ENCODE data around the gene ACTR10. TPM values are rescaled to one million over a fixed set of nuclear protein-coding genes. Genes with fewer than 3 reads are reported as not detected.
A peak's percentile ranks its signal among the peaks of the same experiment; 100 is the strongest.

ACTR10 gene
- total and polyA plus RNA-seq, 2 donors = 73.1 to 145 TPM

DNA sequence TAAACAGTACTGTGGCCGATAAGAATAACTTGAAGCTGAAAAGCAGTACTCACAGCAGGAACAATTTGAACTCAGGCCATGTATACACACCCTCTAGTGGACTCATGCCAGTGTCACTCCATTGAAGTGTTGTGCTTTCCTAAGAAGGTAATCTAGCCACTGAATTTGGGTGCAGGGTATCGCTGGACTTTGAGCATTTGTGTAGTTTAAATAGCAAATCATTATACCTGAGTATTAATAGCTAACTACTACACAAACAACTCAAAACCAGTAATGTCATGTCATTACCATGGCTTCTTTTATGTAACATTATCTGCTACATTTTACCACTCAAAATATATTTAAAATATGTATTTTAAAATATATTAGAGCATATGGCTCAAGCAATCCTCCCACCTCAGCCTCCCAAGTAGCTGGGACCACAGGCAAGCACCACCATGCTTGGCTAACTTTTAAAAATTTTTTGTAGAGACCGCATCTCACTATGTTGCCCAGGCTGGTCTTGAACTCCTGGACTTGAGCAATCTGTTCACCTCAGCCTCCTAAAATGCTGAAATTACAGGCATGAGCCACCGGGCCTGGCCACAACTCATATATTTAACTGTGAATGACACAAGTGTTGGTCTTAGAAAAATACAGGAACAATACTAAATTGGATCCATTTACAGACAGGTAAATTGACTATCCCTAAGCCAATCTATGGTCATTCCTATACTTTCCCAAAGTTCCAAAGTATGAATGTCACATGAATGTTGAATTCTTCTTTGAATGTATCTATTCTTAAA lies 72.8 kb downstream of the ACTR10 start:
- peaks cover 0 to 4% of the 10 kb centered on the region in 2 donors for H3K4me1 ChIP-seq (ENCODE audit: control insufficient read depth in 2 of 2, insufficient read depth in 2 of 2, low read length in 2 of 2)

DNA sequence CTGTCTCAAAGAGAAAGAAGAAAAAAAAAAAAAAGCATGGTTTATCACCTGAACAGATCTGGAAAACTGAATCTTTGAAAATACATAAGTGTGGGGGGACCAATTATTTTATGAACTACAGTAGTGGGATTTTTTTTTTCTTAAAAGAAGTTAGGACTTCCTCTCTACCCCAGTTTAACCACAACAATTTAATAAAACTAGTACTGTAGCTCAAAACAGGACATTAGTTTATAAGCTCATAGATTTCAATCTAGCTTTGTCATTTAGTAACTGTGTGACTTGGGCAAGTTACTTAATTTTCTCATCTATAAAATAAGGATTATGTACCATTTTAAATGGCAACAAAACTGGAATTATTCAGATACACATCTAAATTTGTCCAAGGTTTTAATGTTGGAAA lies 74.9 kb downstream of the ACTR10 start:
- Histone ChIP-seq H3K36me3 (ENCODE audit: control insufficient read depth in 2 of 2, insufficient read depth in 2 of 2, low read length in 1 of 2) (peaks cover 27 to 54% of the 10 kb centered on the region in 2 donors), H3K9me3 (ENCODE audit: control insufficient read depth in 2 of 2, insufficient read depth in 1 of 2, low read length in 1 of 2) (no peaks in the 10 kb centered on the region), H3K4me3 (ENCODE audit: low read length in 2 of 2) (no peak overlapping the region), H3K27me3 (ENCODE audit: control insufficient read depth in 2 of 2, insufficient read depth in 1 of 2, low read length in 1 of 2) (no peaks in the 10 kb centered on the region), H3K27ac (ENCODE audit: low read depth in 1 of 2, low read length in 1 of 2) (no peak overlapping the region), H3K4me1 (ENCODE audit: control insufficient read depth in 2 of 2, insufficient read depth in 2 of 2, low read length in 2 of 2) (peaks cover 0 to 4% of the 10 kb centered on the region in 2 donors)
- DNase-seq (ENCODE audit: low read depth in 6 of 9, low spot score in 9 of 9) = no peak

More for the DNA sequence above, 72.8 kb downstream of the ACTR10 start:
- H3K9me3 ChIP-seq (ENCODE audit: control insufficient read depth in 2 of 2, insufficient read depth in 1 of 2, low read length in 1 of 2) = no peaks in the 10 kb centered on the region
- no peaks in the 10 kb centered on the region for H3K27me3 ChIP-seq (ENCODE audit: control insufficient read depth in 2 of 2, insufficient read depth in 1 of 2, low read length in 1 of 2)
- H3K27ac ChIP-seq (ENCODE audit: low read depth in 1 of 2, low read length in 1 of 2) = no peak overlapping the region
- no peak overlapping the region for H3K4me3 ChIP-seq (ENCODE audit: low read length in 2 of 2)
- peaks cover 28 to 58% of the 10 kb centered on the region in 2 donors for H3K36me3 ChIP-seq (ENCODE audit: control insufficient read depth in 2 of 2, insufficient read depth in 2 of 2, low read length in 1 of 2)
- WGBS = 98% methylated on average over 4 of the region's 4 CpGs
- no peak for DNase-seq (ENCODE audit: low read depth in 6 of 9, low spot score in 9 of 9)

DNA sequence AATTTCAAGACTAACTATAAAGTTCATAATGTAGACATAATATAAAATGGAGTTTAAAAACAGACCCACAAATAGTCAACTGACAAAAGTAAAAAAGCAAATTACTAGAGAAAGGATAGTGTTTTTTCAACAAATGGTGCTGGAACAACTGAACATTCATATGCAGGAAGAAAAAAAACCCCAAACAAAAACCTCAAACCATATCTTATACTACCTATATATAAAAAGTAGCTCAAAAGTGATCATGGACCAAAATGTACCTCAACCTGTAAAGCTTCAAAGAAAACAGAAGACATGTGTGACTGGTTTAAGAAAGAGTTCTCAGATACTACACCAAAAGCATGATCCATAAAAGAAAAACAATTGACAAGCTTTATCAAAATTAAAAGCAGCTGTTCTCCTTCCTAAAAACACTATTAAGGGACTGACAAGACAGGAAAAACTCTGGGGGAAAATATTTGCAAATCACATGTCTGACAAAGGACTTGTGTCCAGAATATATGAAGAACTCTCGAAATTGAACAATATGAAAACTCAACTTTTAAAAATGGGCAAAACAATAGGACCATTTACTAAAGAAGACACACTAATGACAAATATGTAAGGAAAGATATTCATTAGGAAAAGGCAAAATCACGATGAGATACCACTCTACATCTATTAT lies 75.7 kb downstream of the ACTR10 start:
- peaks cover 0 to 4% of the 10 kb centered on the region in 2 donors for H3K4me1 ChIP-seq (ENCODE audit: control insufficient read depth in 2 of 2, insufficient read depth in 2 of 2, low read length in 2 of 2)
- H3K27ac ChIP-seq (ENCODE audit: low read depth in 1 of 2, low read length in 1 of 2) = peak overlapping the region in 1 of 2 donors; percentile 12
- 94% methylated on average over 2 of the region's 2 CpGs for WGBS
- H3K27me3 ChIP-seq (ENCODE audit: control insufficient read depth in 2 of 2, insufficient read depth in 1 of 2, low read length in 1 of 2) = no peaks in the 10 kb centered on the region
- peak in 1 of 9 donors; percentile 24 for DNase-seq (ENCODE audit: low read depth in 6 of 9, low spot score in 9 of 9)
- no peaks in the 10 kb centered on the region for H3K9me3 ChIP-seq (ENCODE audit: control insufficient read depth in 2 of 2, insufficient read depth in 1 of 2, low read length in 1 of 2)
- peaks cover 29 to 48% of the 10 kb centered on the region in 2 donors for H3K36me3 ChIP-seq (ENCODE audit: control insufficient read depth in 2 of 2, insufficient read depth in 2 of 2, low read length in 1 of 2)
- H3K4me3 ChIP-seq (ENCODE audit: low read length in 2 of 2) = no peak overlapping the region

DNA sequence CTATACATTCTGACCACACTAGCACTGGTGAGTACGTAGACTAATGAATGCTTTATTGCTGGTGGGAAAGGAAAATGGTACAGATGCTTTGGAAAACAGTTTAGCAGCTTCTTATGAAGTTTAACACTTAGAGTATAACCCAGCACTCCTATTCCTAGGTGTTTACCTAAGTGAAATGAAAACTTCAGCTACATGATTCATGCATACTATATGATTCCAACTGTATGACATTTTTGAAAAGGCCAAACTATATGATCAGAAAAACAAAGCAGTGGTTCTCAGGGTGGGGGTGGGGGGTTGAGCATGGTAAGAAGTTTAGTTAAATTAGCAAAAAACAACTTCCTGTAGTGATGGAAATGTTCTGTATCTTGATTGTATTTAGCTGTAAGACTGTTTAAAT lies 76.3 kb downstream of the ACTR10 start:
- Histone ChIP-seq H3K4me3 (ENCODE audit: low read length in 2 of 2) (no peak overlapping the region), H3K27me3 (ENCODE audit: control insufficient read depth in 2 of 2, insufficient read depth in 1 of 2, low read length in 1 of 2) (no peaks in the 10 kb centered on the region), H3K9me3 (ENCODE audit: control insufficient read depth in 2 of 2, insufficient read depth in 1 of 2, low read length in 1 of 2) (no peaks in the 10 kb centered on the region), H3K27ac (ENCODE audit: low read depth in 1 of 2, low read length in 1 of 2) (peak overlapping the region in 1 of 2 donors; percentile 5), H3K36me3 (ENCODE audit: control insufficient read depth in 2 of 2, insufficient read depth in 2 of 2, low read length in 1 of 2) (peaks cover 24 to 43% of the 10 kb centered on the region in 2 donors), H3K4me1 (ENCODE audit: control insufficient read depth in 2 of 2, insufficient read depth in 2 of 2, low read length in 2 of 2) (peaks cover 0 to 5% of the 10 kb centered on the region in 2 donors)
- DNase-seq (ENCODE audit: low read depth in 6 of 9, low spot score in 9 of 9) = no peak
- WGBS = 95% methylated on average over 1 of the region's 1 CpG

DNA sequence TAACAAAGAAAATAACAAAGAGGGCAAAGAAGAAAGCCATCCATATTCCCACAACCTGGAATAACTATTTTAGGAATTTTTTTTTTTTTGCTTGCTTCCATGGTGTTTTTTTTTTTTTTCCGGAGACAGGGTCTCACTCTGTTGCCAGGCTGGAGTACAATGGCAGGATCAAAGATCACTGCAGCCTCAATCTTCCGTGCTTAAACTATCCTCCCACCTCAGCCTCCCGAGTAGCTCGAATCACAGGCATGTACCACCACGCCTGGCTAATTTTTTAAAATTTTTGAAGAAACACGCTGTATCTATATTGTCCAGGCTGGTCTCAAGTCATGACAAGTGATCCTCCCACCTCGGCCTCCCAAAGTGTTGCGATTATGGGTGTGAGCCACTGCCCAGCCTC lies 78.2 kb downstream of the ACTR10 start:
- no peaks in the 10 kb centered on the region for H3K27me3 ChIP-seq (ENCODE audit: control insufficient read depth in 2 of 2, insufficient read depth in 1 of 2, low read length in 1 of 2)
- H3K36me3 ChIP-seq (ENCODE audit: control insufficient read depth in 2 of 2, insufficient read depth in 2 of 2, low read length in 1 of 2) = peaks cover 18 to 37% of the 10 kb centered on the region in 2 donors
- no peaks in the 10 kb centered on the region for H3K9me3 ChIP-seq (ENCODE audit: control insufficient read depth in 2 of 2, insufficient read depth in 1 of 2, low read length in 1 of 2)
- peaks cover 0 to 8% of the 10 kb centered on the region in 2 donors for H3K4me1 ChIP-seq (ENCODE audit: control insufficient read depth in 2 of 2, insufficient read depth in 2 of 2, low read length in 2 of 2)
- no peak overlapping the region for H3K27ac ChIP-seq (ENCODE audit: low read depth in 1 of 2, low read length in 1 of 2)
- WGBS = 99% methylated on average over 8 of the region's 8 CpGs
- no peak overlapping the region for H3K4me3 ChIP-seq (ENCODE audit: low read length in 2 of 2)
- no peak for DNase-seq (ENCODE audit: low read depth in 6 of 9, low spot score in 9 of 9)

DNA sequence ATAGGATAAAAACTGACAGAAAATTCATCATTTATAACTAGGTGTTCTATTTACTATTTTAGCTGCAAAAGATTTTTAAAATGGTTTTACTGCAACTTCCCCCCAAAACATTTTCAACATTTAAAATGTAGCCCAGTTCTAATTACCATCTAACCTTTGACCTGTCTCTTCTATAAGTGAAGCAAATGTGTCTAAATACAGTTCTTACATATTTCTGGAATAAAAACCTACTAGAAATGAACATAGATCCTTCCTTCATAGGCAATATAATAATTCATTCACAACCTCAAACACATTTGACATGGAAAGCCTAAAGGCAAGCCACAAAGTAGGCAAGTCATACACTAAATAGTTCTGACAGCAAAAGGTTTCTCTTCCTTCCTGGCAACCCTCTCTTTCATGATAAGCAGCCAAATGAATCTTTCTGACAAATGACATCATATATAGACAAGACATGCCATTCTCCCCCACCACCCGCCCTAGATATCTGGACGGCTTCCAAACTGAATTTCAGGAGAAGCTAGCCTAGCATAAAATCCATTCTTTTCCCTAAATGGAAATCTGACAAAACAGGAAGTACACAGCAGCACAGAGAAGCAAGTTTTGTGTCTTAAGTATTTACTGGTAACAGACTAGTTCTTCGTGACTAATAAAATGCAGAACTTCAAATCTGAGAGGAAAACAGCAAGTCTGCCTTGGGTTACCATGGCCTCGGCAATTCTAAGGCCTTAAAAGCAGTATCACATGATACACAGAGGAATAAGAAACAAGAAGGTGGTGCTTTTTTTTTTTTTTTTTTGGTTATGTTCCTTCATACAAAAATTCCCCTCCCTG lies 81.2 kb downstream of the ACTR10 start:
- H3K9me3 ChIP-seq (ENCODE audit: control insufficient read depth in 2 of 2, insufficient read depth in 1 of 2, low read length in 1 of 2) = no peaks in the 10 kb centered on the region
- peak in 2 of 9 donors; percentile 24 to 47 for DNase-seq (ENCODE audit: low read depth in 6 of 9, low spot score in 9 of 9)
- peaks cover 22 to 48% of the 10 kb centered on the region in 2 donors for H3K36me3 ChIP-seq (ENCODE audit: control insufficient read depth in 2 of 2, insufficient read depth in 2 of 2, low read length in 1 of 2)
- H3K27ac ChIP-seq (ENCODE audit: low read depth in 1 of 2, low read length in 1 of 2) = peak overlapping the region; percentile 10 to 75
- no peaks in the 10 kb centered on the region for H3K27me3 ChIP-seq (ENCODE audit: control insufficient read depth in 2 of 2, insufficient read depth in 1 of 2, low read length in 1 of 2)
- H3K4me1 ChIP-seq (ENCODE audit: control insufficient read depth in 2 of 2, insufficient read depth in 2 of 2, low read length in 2 of 2) = peaks cover 0 to 4% of the 10 kb centered on the region in 2 donors
- no peak overlapping the region for H3K4me3 ChIP-seq (ENCODE audit: low read length in 2 of 2)
- 35% methylated on average over 4 of the region's 4 CpGs for WGBS

DNA sequence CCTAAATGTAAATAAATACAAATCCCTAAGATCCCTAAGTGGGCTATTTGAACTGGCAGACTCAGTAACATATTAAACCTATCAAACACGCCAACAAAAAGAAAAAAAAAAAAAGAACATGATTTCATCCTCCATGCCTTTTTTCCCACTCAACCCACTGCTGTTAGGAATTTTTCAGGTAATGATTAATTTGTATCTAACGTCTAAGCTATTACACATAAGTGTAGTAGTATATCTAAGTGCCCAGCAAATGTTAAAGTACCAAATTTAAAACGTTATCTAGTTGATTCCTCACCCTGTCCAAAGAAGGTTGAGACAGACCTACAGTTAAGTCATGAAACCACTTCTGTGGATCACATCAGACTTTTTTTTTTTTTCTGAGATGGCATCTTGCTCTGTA lies 82.0 kb downstream of the ACTR10 start:
- peaks cover 0 to 4% of the 10 kb centered on the region in 2 donors for H3K4me1 ChIP-seq (ENCODE audit: control insufficient read depth in 2 of 2, insufficient read depth in 2 of 2, low read length in 2 of 2)

DNA sequence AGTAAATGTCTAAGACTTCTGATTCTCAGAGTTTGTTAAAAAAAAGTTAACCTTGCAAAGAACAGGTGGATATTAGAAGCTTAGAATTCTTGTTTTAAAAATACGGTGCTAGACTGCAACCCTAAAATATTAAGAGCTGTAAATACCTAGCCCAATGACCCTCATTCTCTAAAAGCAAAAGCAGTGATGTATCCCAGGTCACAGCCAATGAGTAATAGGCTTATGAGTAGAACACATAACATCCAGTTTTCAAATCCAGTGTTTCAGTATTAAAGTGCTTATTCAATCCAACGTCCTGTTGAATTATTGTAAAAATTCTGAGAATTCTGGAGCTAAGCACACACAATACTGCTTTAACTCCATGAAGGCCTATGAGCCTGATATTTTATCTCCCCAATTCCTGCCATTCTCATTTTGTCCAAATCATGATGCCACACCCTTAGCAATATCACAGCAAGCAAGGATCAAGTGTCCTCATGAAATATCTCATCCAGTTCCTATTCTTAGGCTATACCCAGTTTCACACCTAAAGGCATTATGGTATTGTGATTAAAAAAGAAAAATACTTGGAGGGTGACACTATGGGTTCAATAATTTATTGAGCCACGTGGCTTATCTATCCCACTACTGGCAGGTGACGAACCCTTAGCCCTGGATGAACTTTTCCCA lies 83.1 kb downstream of the ACTR10 start:
- 96% methylated on average over 4 of the region's 4 CpGs for WGBS
- no peaks in the 10 kb centered on the region for H3K9me3 ChIP-seq (ENCODE audit: control insufficient read depth in 2 of 2, insufficient read depth in 1 of 2, low read length in 1 of 2)
- H3K36me3 ChIP-seq (ENCODE audit: control insufficient read depth in 2 of 2, insufficient read depth in 2 of 2, low read length in 1 of 2) = peaks cover 14 to 52% of the 10 kb centered on the region in 2 donors
- H3K4me1 ChIP-seq (ENCODE audit: control insufficient read depth in 2 of 2, insufficient read depth in 2 of 2, low read length in 2 of 2) = peaks cover 0 to 4% of the 10 kb centered on the region in 2 donors
- H3K27ac ChIP-seq (ENCODE audit: low read depth in 1 of 2, low read length in 1 of 2) = no peak overlapping the region
- no peak overlapping the region for H3K4me3 ChIP-seq (ENCODE audit: low read length in 2 of 2)
- H3K27me3 ChIP-seq (ENCODE audit: control insufficient read depth in 2 of 2, insufficient read depth in 1 of 2, low read length in 1 of 2) = no peaks in the 10 kb centered on the region
- no peak for DNase-seq (ENCODE audit: low read depth in 6 of 9, low spot score in 9 of 9)

More for the DNA sequence above, 82.0 kb downstream of the ACTR10 start:
- Histone ChIP-seq H3K9me3 (ENCODE audit: control insufficient read depth in 2 of 2, insufficient read depth in 1 of 2, low read length in 1 of 2) (no peaks in the 10 kb centered on the region), H3K27me3 (ENCODE audit: control insufficient read depth in 2 of 2, insufficient read depth in 1 of 2, low read length in 1 of 2) (no peaks in the 10 kb centered on the region), H3K27ac (ENCODE audit: low read depth in 1 of 2, low read length in 1 of 2) (no peak overlapping the region), H3K4me3 (ENCODE audit: low read length in 2 of 2) (no peak overlapping the region), H3K36me3 (ENCODE audit: control insufficient read depth in 2 of 2, insufficient read depth in 2 of 2, low read length in 1 of 2) (peaks cover 23 to 52% of the 10 kb centered on the region in 2 donors)
- no peak for DNase-seq (ENCODE audit: low read depth in 6 of 9, low spot score in 9 of 9)
- 85% methylated on average over 3 of the region's 3 CpGs for WGBS

Measured in thymus (tissue), 11 donors.